Subcutaneous adipose tissue (tissue), 4 donors: ENCODE measurements around the gene FMNL1. TPM values are rescaled to one million over a fixed set of nuclear protein-coding genes. Genes with fewer than 3 reads are reported as not detected.

Experiments used
- CTCF ChIP-seq: fragments of 450-650 bp; IDR thresholded peaks from one replicate; pipeline ENCODE4 v1.5.1; 2016; ENCODE audit warnings: low read depth, mild to moderate bottlenecking, control low read depth, antibody characterized with exemption, moderate library complexity
- total RNA-seq, 4 donors: library from RNA; depleted of rRNA; stranded (reverse); fragments of >200 nt; gene quantifications; one replicate each; pipeline ENCODE4 v1.1.0, GENCODE V29; 2016

The FMNL1 gene
- total RNA-seq, 4 donors from 2014 or later, result 14.3 to 39.9 (median 28.9) TPM

DNA sequence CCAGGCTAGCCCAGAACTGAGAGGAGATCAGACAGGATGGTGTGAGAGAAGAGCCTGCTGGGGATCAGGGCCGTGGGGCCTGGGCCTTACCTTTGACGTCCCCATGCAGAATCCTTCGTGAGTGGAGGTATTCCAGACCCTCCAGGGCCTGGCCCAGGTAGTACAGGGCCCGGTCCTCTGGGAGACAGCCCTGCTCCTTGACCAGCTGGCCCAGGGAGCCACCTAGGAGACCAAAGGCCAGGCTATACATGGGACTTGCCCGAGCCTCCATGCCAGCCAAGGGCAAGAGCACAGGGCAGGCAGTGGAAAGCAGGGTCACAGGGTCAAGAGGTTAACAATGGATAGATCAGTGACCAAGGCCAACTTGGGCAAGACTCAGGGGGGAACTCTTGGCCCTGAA lies 52.3 kb downstream of the FMNL1 start:
- no peak for TF ChIP-seq CTCF

GRCh38 chr17:45276031-45276430 lies 54.3 kb downstream of the FMNL1 start:
- no peak for TF ChIP-seq CTCF

DNA sequence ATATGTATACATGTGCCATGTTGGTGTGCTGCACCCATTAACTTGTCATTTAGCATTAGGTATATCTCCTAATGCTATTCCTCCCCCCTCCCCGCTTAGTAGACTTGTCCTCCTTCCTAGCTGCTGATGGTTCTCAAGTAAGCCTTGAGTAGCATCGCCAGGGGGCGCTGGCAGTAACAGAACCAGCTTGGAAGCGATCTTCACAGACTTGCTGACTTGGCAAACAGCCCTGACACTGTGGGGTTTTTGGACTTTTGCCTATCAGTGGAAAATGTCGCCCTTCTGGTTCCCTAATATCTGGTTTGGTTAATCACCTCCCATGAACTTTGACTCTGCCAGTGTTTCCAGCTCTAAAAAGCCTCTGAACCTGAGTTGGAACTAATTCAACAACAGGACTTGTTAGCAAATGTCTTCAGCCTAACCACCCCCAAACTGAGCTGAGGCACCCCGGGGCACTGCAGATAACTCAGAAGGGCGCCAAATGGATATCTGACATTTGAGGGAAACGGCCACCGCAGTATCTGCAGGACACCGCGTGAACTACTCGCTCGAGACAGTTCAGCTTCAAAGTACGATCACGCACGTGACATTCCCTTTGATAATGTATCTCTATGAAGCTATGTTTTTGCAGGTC lies 55.6 kb downstream of the FMNL1 start:
- TF ChIP-seq CTCF, result no peak

DNA sequence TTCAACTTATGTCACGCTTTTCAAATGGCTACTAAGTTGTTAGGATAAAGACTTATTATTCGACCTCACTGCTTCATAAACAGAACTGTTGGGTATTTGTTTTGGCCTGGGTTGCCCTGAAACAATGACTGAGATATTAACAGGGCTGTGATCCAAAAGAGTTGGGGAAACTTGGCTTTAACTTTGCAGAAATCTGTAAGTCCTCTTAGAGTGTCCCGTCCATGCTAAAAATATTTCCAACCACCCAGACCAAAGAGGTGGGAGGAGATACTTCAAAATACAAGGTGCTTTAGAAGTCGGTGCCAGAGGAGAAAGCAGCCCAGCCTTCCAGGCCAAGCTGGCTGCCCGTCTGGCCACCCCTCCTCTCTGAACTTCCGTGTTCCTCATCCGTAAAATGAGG lies 56.3 kb downstream of the FMNL1 start:
- no peak for TF ChIP-seq CTCF

DNA sequence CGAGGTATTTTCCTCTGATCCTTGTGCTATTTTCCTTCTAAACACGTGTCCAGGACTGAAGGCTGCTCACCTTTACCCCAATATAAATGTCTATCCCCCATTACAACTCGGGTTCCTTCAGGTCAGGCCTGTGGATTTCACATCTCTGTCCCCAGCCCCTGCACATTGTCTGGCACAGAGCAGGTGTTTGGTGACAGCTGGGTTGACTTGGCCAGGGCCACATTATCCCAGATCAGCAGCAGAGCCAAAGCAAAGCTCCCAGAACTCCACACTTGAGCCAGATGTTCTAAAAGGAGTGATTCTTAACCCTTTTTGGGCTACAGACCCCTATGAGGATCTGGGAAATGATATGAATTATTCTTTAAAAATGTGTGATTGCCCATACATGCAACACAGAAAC lies 58.2 kb downstream of the FMNL1 start:
- TF ChIP-seq CTCF, result no peak

DNA sequence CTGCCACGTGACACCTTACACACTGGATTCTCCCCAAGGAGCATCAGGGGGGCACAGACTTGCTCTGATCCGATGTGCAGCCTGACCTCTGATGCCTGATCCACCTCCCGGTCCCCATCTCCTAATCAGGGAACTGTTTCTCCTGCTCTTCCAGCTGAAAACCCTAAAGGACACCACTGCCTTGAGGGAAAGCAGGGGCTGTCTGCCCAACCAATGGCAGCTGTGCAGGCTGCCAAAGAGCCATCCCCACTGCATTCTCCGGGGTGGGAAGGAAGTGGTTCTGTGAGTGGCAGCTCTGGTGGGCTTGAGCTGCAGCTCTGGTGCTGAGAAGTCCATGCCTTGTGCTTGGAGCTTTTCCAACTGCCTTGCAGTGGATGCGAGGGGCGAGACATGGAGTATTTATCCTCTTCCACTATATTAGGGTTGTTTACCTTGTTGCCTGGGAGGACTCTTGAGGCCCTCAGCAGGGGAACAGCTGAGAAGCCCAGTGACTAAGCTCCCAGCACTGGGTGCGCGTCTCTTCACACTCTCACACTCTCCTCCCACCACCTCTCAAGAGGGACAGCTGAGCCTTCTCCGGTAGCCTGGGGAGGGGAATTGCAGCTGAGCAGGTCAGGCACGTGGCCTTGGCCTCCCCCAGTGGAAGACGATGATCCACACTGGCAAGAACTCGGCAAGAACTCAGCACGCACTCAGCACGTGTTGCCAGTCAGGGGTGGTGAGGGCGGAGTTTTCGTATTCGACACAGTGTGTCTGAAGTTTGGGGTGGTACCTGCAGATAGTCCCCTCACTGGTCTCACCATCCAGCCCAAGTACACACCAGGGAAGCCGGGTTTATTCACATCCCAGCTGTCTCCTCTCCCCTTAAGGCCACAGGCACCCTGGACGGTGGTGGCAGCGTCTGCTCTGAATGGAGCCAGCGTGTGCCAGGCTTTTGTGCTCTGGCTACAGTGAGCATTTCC lies 61.3 kb downstream of the FMNL1 start:
- no peak for TF ChIP-seq CTCF

- TF ChIP-seq CTCF, result no peak
These were observed 62.0 kb downstream of the FMNL1 start for GRCh38 chr17:45283711-45284110.
